Esophagus (tissue), 2 donors: Measurements from ENCODE around the gene TBC1D20. TPM values are rescaled to one million over a fixed set of nuclear protein-coding genes. Genes with fewer than 3 reads are reported as not detected.
"Not testable (repeated sequence)": the region's sequence is repeated elsewhere in the genome, so short reads cannot be mapped to it uniquely, and the experiment has no call there.

Experiments
- H3K27ac ChIP-seq, 2 donors: one replicate each; pipeline ENCODE4 v1.5.1; 2013; ENCODE audit warnings: low read depth in 2 of 2, mild to moderate bottlenecking in 2 of 2, inconsistent platforms in 1 of 2, low read length in 1 of 2, moderate library complexity in 1 of 2
- H3K27me3 ChIP-seq, 2 donors: one replicate each; pipeline ENCODE4 v1.6.1; 2013; ENCODE audit warnings: low read length in 2 of 2, control low read depth in 1 of 2, mild to moderate bottlenecking in 1 of 2; ENCODE audit not compliant: insufficient read depth in 2 of 2, control insufficient read depth in 1 of 2
- H3K36me3 ChIP-seq, 2 donors: one replicate each; pipeline ENCODE4 v1.6.1; 2013; ENCODE audit warnings: low read length in 1 of 2; ENCODE audit not compliant: control insufficient read depth in 2 of 2, insufficient read depth in 2 of 2
- H3K4me1 ChIP-seq, 2 donors: one replicate each; pipeline ENCODE4 v1.6.1; 2013; ENCODE audit warnings: low read length in 1 of 2; ENCODE audit not compliant: control insufficient read depth in 2 of 2, insufficient read depth in 2 of 2
- H3K4me3 ChIP-seq, 2 donors: one replicate each; pipeline ENCODE4 v1.5.1; 2013; ENCODE audit warnings: low read length in 2 of 2, mild to moderate bottlenecking in 2 of 2, low read depth in 1 of 2, moderate library complexity in 1 of 2
- H3K9me3 ChIP-seq, 2 donors: one replicate each; pipeline ENCODE4 v1.6.1; 2013; ENCODE audit warnings: mild to moderate bottlenecking in 2 of 2, low read depth in 1 of 2, low read length in 1 of 2, moderate library complexity in 1 of 2; ENCODE audit not compliant: control insufficient read depth in 2 of 2, insufficient read depth in 1 of 2
- WGBS, 2 donors: extraction: QIAGEN DNeasy Blood & Tissue Kit; methylation state at CpG; one replicate each; pipeline ENCODE4 v1.1.7; 2013; 5-methylcytosine and 5-hydroxymethylcytosine counted together
- polyA plus RNA-seq, 2 donors: library from polyadenylated mRNA; stranded (reverse); fragments of 200-250 nt; gene quantifications; one replicate each; pipeline ENCODE4 v1.2.3, GENCODE V29; 2013
- donor health status: healthy with polysubstance abuse.
- donor health status: Bipolar disorder and iron deficiency.

Gene TBC1D20
- polyA plus RNA-seq, 2 donors: 15.6 to 18.1 TPM

- peaks cover 0 to 4% of the 10 kb centered on the region in 2 donors for H3K4me1 ChIP-seq
- peaks cover 0 to 4% of the 10 kb centered on the region in 2 donors for H3K36me3 ChIP-seq
- no peaks in the 10 kb centered on the region for H3K9me3 ChIP-seq
- H3K27me3 ChIP-seq: no peaks in the 10 kb centered on the region
- 38 to 46% methylated on average over 2 of the region's 2 CpGs for WGBS, 2 donors
- no peak overlapping the region for H3K27ac ChIP-seq
- H3K4me3 ChIP-seq: peak overlapping the region in 1 of 2 donors; percentile 70
Observed at GRCh38 chr20:460707-461106, 1.6 kb downstream of the TBC1D20 start.

GRCh38 chr20:460180-460579, 2.2 kb downstream of the TBC1D20 start:
- Histone ChIP-seq H3K4me3 (peak overlapping the region in 1 of 2 donors; percentile 70), H3K27ac (no peak overlapping the region), H3K4me1 (peaks cover 0 to 4% of the 10 kb centered on the region in 2 donors), H3K9me3 (no peaks in the 10 kb centered on the region), H3K27me3 (no peaks in the 10 kb centered on the region), H3K36me3 (peaks cover 0 to 4% of the 10 kb centered on the region in 2 donors)
- WGBS, 2 donors: 30 to 31% methylated on average over 3 of the region's 3 CpGs

- no peaks in the 10 kb centered on the region for H3K27me3 ChIP-seq
- no peak overlapping the region for H3K4me3 ChIP-seq
- 57 to 66% methylated on average over 6 of the region's 6 CpGs for WGBS, 2 donors
- peaks cover 0 to 4% of the 10 kb centered on the region in 2 donors for H3K36me3 ChIP-seq
- H3K27ac ChIP-seq: no peak overlapping the region
- no peaks in the 10 kb centered on the region for H3K9me3 ChIP-seq
- peaks cover 0 to 4% of the 10 kb centered on the region in 2 donors for H3K4me1 ChIP-seq
Observed at GRCh38 chr20:458776-459175, 3.6 kb downstream of the TBC1D20 start.

GRCh38 chr20:454951-455350, 7.4 kb downstream of the TBC1D20 start:
- H3K36me3 ChIP-seq: peaks cover 0 to 9% of the 10 kb centered on the region in 2 donors
- WGBS, 2 donors: 56 to 61% methylated on average over 3 of the region's 3 CpGs
- H3K27me3 ChIP-seq: no peaks in the 10 kb centered on the region
- no peaks in the 10 kb centered on the region for H3K9me3 ChIP-seq
- H3K4me1 ChIP-seq: no peaks in the 10 kb centered on the region
- H3K4me3 ChIP-seq: no peak overlapping the region
- H3K27ac ChIP-seq: peak overlapping the region in 1 of 2 donors; percentile 68

GRCh38 chr20:452021-452420, 10.3 kb downstream of the TBC1D20 start:
- not testable (repeated sequence) for H3K4me3 ChIP-seq, H3K9me3 ChIP-seq, H3K4me1 ChIP-seq, H3K27me3 ChIP-seq, H3K36me3 ChIP-seq, H3K27ac ChIP-seq
- WGBS, 2 donors: 88 to 91% methylated on average over 11 of the region's 11 CpGs

- H3K36me3 ChIP-seq: peaks cover 8 to 23% of the 10 kb centered on the region in 2 donors
- H3K27ac ChIP-seq: peak overlapping the region in 1 of 2 donors; percentile 29
Observed at GRCh38 chr20:445514-446336, 16.6 kb downstream of the TBC1D20 start.

GRCh38 chr20:444862-445426, 17.4 kb downstream of the TBC1D20 start:
- peaks cover 8 to 30% of the 10 kb centered on the region in 2 donors for H3K36me3 ChIP-seq
- H3K27ac ChIP-seq: no peak overlapping the region

More at GRCh38 chr20:445514-446336, 16.6 kb downstream of the TBC1D20 start:
- H3K9me3 ChIP-seq: no peaks in the 10 kb centered on the region
- H3K4me1 ChIP-seq: peaks cover 0 to 2% of the 10 kb centered on the region in 2 donors
- no peaks in the 10 kb centered on the region for H3K27me3 ChIP-seq
- 88 to 89% methylated on average over 5 of the region's 5 CpGs for WGBS, 2 donors
- H3K4me3 ChIP-seq: no peak overlapping the region

GRCh38 chr20:444117-444516, 18.2 kb downstream of the TBC1D20 start:
- H3K27ac ChIP-seq: no peak overlapping the region

More at GRCh38 chr20:444862-445426, 17.4 kb downstream of the TBC1D20 start:
- WGBS, 2 donors: 68 to 70% methylated on average over 12 of the region's 12 CpGs
- Histone ChIP-seq H3K27me3 (no peaks in the 10 kb centered on the region), H3K4me1 (peaks cover 0 to 2% of the 10 kb centered on the region in 2 donors), H3K4me3 (no peak overlapping the region), H3K9me3 (no peaks in the 10 kb centered on the region)

GRCh38 chr20:443223-443775, 19.0 kb downstream of the TBC1D20 start:
- Histone ChIP-seq H3K4me3 (no peak overlapping the region), H3K27me3 (no peaks in the 10 kb centered on the region), H3K27ac (no peak overlapping the region), H3K36me3 (peaks cover 8 to 38% of the 10 kb centered on the region in 2 donors), H3K9me3 (no peaks in the 10 kb centered on the region), H3K4me1 (peaks cover 2 to 3% of the 10 kb centered on the region in 2 donors)
- 85 to 86% methylated on average over 4 of the region's 4 CpGs for WGBS, 2 donors

More at GRCh38 chr20:444117-444516, 18.2 kb downstream of the TBC1D20 start:
- peaks cover 8 to 34% of the 10 kb centered on the region in 2 donors for H3K36me3 ChIP-seq
- no peak overlapping the region for H3K4me3 ChIP-seq
- WGBS, 2 donors: 89 to 93% methylated on average over 3 of the region's 3 CpGs
- peaks cover 1 to 2% of the 10 kb centered on the region in 2 donors for H3K4me1 ChIP-seq
- no peaks in the 10 kb centered on the region for H3K27me3 ChIP-seq
- no peaks in the 10 kb centered on the region for H3K9me3 ChIP-seq
